Mucosa of stomach (tissue), 1 donor: ENCODE data around the gene IL26.

Experiments used
- H3K27me3 ChIP-seq: one replicate; pipeline ENCODE4 v1.7.0; 2013; ENCODE audit warnings: mild to moderate bottlenecking, low read length; ENCODE audit not compliant: control insufficient read depth, insufficient read depth
- H3K36me3 ChIP-seq: one replicate; pipeline ENCODE4 v1.7.0; 2013; ENCODE audit warnings: low read length; ENCODE audit not compliant: control insufficient read depth, insufficient read depth
- H3K4me1 ChIP-seq: one replicate; pipeline ENCODE4 v1.7.0; 2013; ENCODE audit warnings: mild to moderate bottlenecking, low read length; ENCODE audit not compliant: control insufficient read depth, insufficient read depth
- H3K4me3 ChIP-seq: one replicate; pipeline ENCODE4 v1.7.0; 2013; ENCODE audit warnings: low read length
- H3K9ac ChIP-seq: one replicate; pipeline ENCODE4 v1.7.0; 2013; ENCODE audit warnings: mild to moderate bottlenecking, low read length, moderate library complexity
- H3K9me3 ChIP-seq: one replicate; pipeline ENCODE4 v1.7.0; 2013; ENCODE audit warnings: mild to moderate bottlenecking, low read length, moderate library complexity; ENCODE audit not compliant: control insufficient read depth
- donor health status: Pancreatic carcinoma.

IL26 gene

GRCh38 chr12:68225576-68226476, at the start of gene IL26:
Gene IL26, minus strand, starts transcription at chr12:68225810. Its CDS starts 54 bp downstream, at chr12:68225756.
- H3K9ac ChIP-seq = no peak within 1 kb of the TSS
- no peaks in the 10 kb centered on the region for H3K36me3 ChIP-seq
- no peak within 1 kb of the TSS for H3K4me3 ChIP-seq
- H3K9me3 ChIP-seq = no peaks in the 10 kb centered on the region
- no peaks in the 10 kb centered on the region for H3K27me3 ChIP-seq
- H3K4me1 ChIP-seq = peaks cover 5% of the 10 kb centered on the region

- Histone ChIP-seq H3K9me3 (no peaks in the 10 kb centered on the region), H3K27me3 (no peaks in the 10 kb centered on the region), H3K4me3 (no peak overlapping the region), H3K4me1 (no peaks in the 10 kb centered on the region), H3K9ac (no peak overlapping the region), H3K36me3 (no peaks in the 10 kb centered on the region)
These were observed 47.1 kb upstream of the IL26 start for GRCh38 chr12:68272732-68273131.

GRCh38 chr12:68271346-68271745, 45.7 kb upstream of the IL26 start:
- Histone ChIP-seq H3K4me1 (no peaks in the 10 kb centered on the region), H3K4me3 (no peak overlapping the region), H3K27me3 (no peaks in the 10 kb centered on the region), H3K9me3 (no peaks in the 10 kb centered on the region), H3K36me3 (no peaks in the 10 kb centered on the region), H3K9ac (no peak overlapping the region)

- H3K4me1 ChIP-seq = no peaks in the 10 kb centered on the region
- H3K4me3 ChIP-seq = no peak overlapping the region
- no peaks in the 10 kb centered on the region for H3K27me3 ChIP-seq
- no peak overlapping the region for H3K9ac ChIP-seq
- no peaks in the 10 kb centered on the region for H3K9me3 ChIP-seq
- no peaks in the 10 kb centered on the region for H3K36me3 ChIP-seq
These were observed 44.7 kb upstream of the IL26 start for GRCh38 chr12:68270358-68270757.

GRCh38 chr12:68269779-68270178, 44.2 kb upstream of the IL26 start:
- H3K36me3 ChIP-seq = no peaks in the 10 kb centered on the region
- no peak overlapping the region for H3K4me3 ChIP-seq
- no peaks in the 10 kb centered on the region for H3K9me3 ChIP-seq
- no peak overlapping the region for H3K9ac ChIP-seq
- H3K4me1 ChIP-seq = no peaks in the 10 kb centered on the region
- H3K27me3 ChIP-seq = no peaks in the 10 kb centered on the region

- Histone ChIP-seq H3K9me3 (no peaks in the 10 kb centered on the region), H3K27me3 (no peaks in the 10 kb centered on the region), H3K36me3 (no peaks in the 10 kb centered on the region), H3K4me3 (no peak overlapping the region), H3K4me1 (no peaks in the 10 kb centered on the region), H3K9ac (no peak overlapping the region)
These were observed 43.4 kb upstream of the IL26 start for GRCh38 chr12:68268967-68269366.

GRCh38 chr12:68267892-68268396, 42.3 kb upstream of the IL26 start:
- H3K4me3 ChIP-seq = no peak overlapping the region
- H3K36me3 ChIP-seq = no peaks in the 10 kb centered on the region
- no peaks in the 10 kb centered on the region for H3K9me3 ChIP-seq
- no peaks in the 10 kb centered on the region for H3K27me3 ChIP-seq
- H3K9ac ChIP-seq = no peak overlapping the region
- H3K4me1 ChIP-seq = no peaks in the 10 kb centered on the region

GRCh38 chr12:68264857-68265256, 39.2 kb upstream of the IL26 start:
- no peak overlapping the region for H3K9ac ChIP-seq
- no peaks in the 10 kb centered on the region for H3K9me3 ChIP-seq
- no peaks in the 10 kb centered on the region for H3K4me1 ChIP-seq
- H3K27me3 ChIP-seq = no peaks in the 10 kb centered on the region
- H3K4me3 ChIP-seq = no peak overlapping the region
- H3K36me3 ChIP-seq = no peaks in the 10 kb centered on the region

GRCh38 chr12:68264158-68264855, 38.7 kb upstream of the IL26 start:
- H3K4me3 ChIP-seq = no peak overlapping the region
- H3K36me3 ChIP-seq = no peaks in the 10 kb centered on the region
- H3K27me3 ChIP-seq = no peaks in the 10 kb centered on the region
- no peaks in the 10 kb centered on the region for H3K4me1 ChIP-seq
- H3K9ac ChIP-seq = no peak overlapping the region
- H3K9me3 ChIP-seq = no peaks in the 10 kb centered on the region

GRCh38 chr12:68263366-68263765, 37.8 kb upstream of the IL26 start:
- H3K9ac ChIP-seq = no peak overlapping the region

GRCh38 chr12:68261896-68262295, 36.3 kb upstream of the IL26 start:
- Histone ChIP-seq H3K4me1 (no peaks in the 10 kb centered on the region), H3K4me3 (no peak overlapping the region), H3K9me3 (no peaks in the 10 kb centered on the region), H3K9ac (no peak overlapping the region), H3K36me3 (no peaks in the 10 kb centered on the region), H3K27me3 (no peaks in the 10 kb centered on the region)

More at GRCh38 chr12:68263366-68263765, 37.8 kb upstream of the IL26 start:
- H3K9me3 ChIP-seq = no peaks in the 10 kb centered on the region
- H3K4me3 ChIP-seq = no peak overlapping the region
- H3K4me1 ChIP-seq = no peaks in the 10 kb centered on the region
- no peaks in the 10 kb centered on the region for H3K27me3 ChIP-seq
- no peaks in the 10 kb centered on the region for H3K36me3 ChIP-seq

- Histone ChIP-seq H3K9ac (no peak overlapping the region), H3K4me1 (no peaks in the 10 kb centered on the region), H3K4me3 (no peak overlapping the region), H3K9me3 (no peaks in the 10 kb centered on the region), H3K36me3 (no peaks in the 10 kb centered on the region), H3K27me3 (no peaks in the 10 kb centered on the region)
These were observed 34.5 kb upstream of the IL26 start for GRCh38 chr12:68260153-68260552.
